Activated naive CD8-positive, alpha-beta T cell treated with anti-CD3 and anti-CD28 coated beads for 36 hours (primary cell): ENCODE measurements around the gene ANHX. TPM values are rescaled to one million over a fixed set of nuclear protein-coding genes. Genes with fewer than 3 reads are reported as not detected.

Source experiments
- DNase-seq: peaks from one replicate; pipeline ENCODE4 v3.0.0; 2021
- H3K27ac Mint-ChIP-seq: one replicate; pipeline ENCODE4 v1.8.0; 2022; ENCODE audit warnings: mild to moderate bottlenecking, moderate library complexity, mixed read lengths
- H3K27me3 Mint-ChIP-seq: one replicate; pipeline ENCODE4 v1.8.0; 2022; ENCODE audit warnings: mild to moderate bottlenecking, mixed read lengths
- H3K36me3 Mint-ChIP-seq: one replicate; pipeline ENCODE4 v1.8.0; 2021; ENCODE audit warnings: mild to moderate bottlenecking, mixed read lengths
- H3K4me1 Mint-ChIP-seq: one replicate; pipeline ENCODE4 v1.8.0; 2021; ENCODE audit warnings: mixed read lengths
- H3K4me3 Mint-ChIP-seq: one replicate; pipeline ENCODE4 v1.8.0; 2022; ENCODE audit warnings: mild to moderate bottlenecking, moderate library complexity, mixed read lengths
- H3K9me3 Mint-ChIP-seq: one replicate; pipeline ENCODE4 v1.8.0; 2022; ENCODE audit warnings: mixed read lengths
- total RNA-seq, 2 experiments: library from RNA; stranded (reverse); gene quantifications; one replicate each; pipeline ENCODE4 v1.2.3, GENCODE V29; 2021

Gene ANHX
- total RNA-seq, 2 experiments from 2014 or later = not detected

- Mint-ChIP-seq H3K36me3 (peaks cover 11% of the 10 kb centered on the region), H3K27ac (no peak overlapping the region), H3K9me3 (peaks cover 33% of the 10 kb centered on the region), H3K4me1 (no peaks in the 10 kb centered on the region), H3K27me3 (no peaks in the 10 kb centered on the region), H3K4me3 (no peak overlapping the region)
- DNase-seq = no peak
These were observed 14.4 kb downstream of the ANHX start for GRCh38 chr12:133221241-133221640.

GRCh38 chr12:133220521-133220920 lies 15.2 kb downstream of the ANHX start:
- no peak for DNase-seq
- H3K9me3 Mint-ChIP-seq = peaks cover 34% of the 10 kb centered on the region
- H3K36me3 Mint-ChIP-seq = peaks cover 11% of the 10 kb centered on the region
- no peaks in the 10 kb centered on the region for H3K27me3 Mint-ChIP-seq
- no peaks in the 10 kb centered on the region for H3K4me1 Mint-ChIP-seq
- no peak overlapping the region for H3K27ac Mint-ChIP-seq
- H3K4me3 Mint-ChIP-seq = no peak overlapping the region

GRCh38 chr12:133217219-133217618 lies 18.5 kb downstream of the ANHX start:
- no peak for DNase-seq
- Mint-ChIP-seq H3K4me3 (no peak overlapping the region), H3K36me3 (peaks cover 19% of the 10 kb centered on the region), H3K9me3 (peaks cover 45% of the 10 kb centered on the region), H3K4me1 (no peaks in the 10 kb centered on the region), H3K27me3 (no peaks in the 10 kb centered on the region), H3K27ac (no peak overlapping the region)

- Mint-ChIP-seq H3K4me1 (no peaks in the 10 kb centered on the region), H3K27me3 (no peaks in the 10 kb centered on the region), H3K27ac (no peak overlapping the region), H3K4me3 (no peak overlapping the region), H3K36me3 (peaks cover 21% of the 10 kb centered on the region), H3K9me3 (peaks cover 49% of the 10 kb centered on the region)
- DNase-seq = no peak
These were observed 20.0 kb downstream of the ANHX start for GRCh38 chr12:133215724-133216123.

- Mint-ChIP-seq H3K27ac (no peak overlapping the region), H3K36me3 (peaks cover 50% of the 10 kb centered on the region), H3K27me3 (peaks cover 5% of the 10 kb centered on the region), H3K4me1 (no peaks in the 10 kb centered on the region), H3K9me3 (peaks cover 56% of the 10 kb centered on the region), H3K4me3 (no peak overlapping the region)
- DNase-seq = no peak
These were observed 29.3 kb downstream of the ANHX start for GRCh38 chr12:133206390-133206789.

- no peak overlapping the region for H3K27ac Mint-ChIP-seq
- peaks cover 5% of the 10 kb centered on the region for H3K27me3 Mint-ChIP-seq
- peaks cover 67% of the 10 kb centered on the region for H3K9me3 Mint-ChIP-seq
- no peak for DNase-seq
- H3K4me1 Mint-ChIP-seq = no peaks in the 10 kb centered on the region
- H3K4me3 Mint-ChIP-seq = no peak overlapping the region
- H3K36me3 Mint-ChIP-seq = peaks cover 71% of the 10 kb centered on the region
These were observed 31.4 kb downstream of the ANHX start for GRCh38 chr12:133204264-133204603.

- Mint-ChIP-seq H3K4me1 (no peaks in the 10 kb centered on the region), H3K27me3 (peaks cover 5% of the 10 kb centered on the region), H3K9me3 (peaks cover 66% of the 10 kb centered on the region), H3K4me3 (peak overlapping the region; percentile 47), H3K27ac (peak overlapping the region; percentile 66), H3K36me3 (peaks cover 74% of the 10 kb centered on the region)
- DNase-seq = no peak
These were observed 32.1 kb downstream of the ANHX start for GRCh38 chr12:133203344-133204263.

- H3K27me3 Mint-ChIP-seq = peaks cover 5% of the 10 kb centered on the region
These were observed 33.0 kb downstream of the ANHX start for GRCh38 chr12:133202493-133203343.

GRCh38 chr12:133201888-133202287 lies 33.8 kb downstream of the ANHX start:
- H3K27ac Mint-ChIP-seq = no peak overlapping the region
- H3K27me3 Mint-ChIP-seq = peaks cover 5% of the 10 kb centered on the region
- H3K4me1 Mint-ChIP-seq = no peaks in the 10 kb centered on the region
- peaks cover 59% of the 10 kb centered on the region for H3K9me3 Mint-ChIP-seq
- H3K4me3 Mint-ChIP-seq = no peak overlapping the region
- H3K36me3 Mint-ChIP-seq = peaks cover 78% of the 10 kb centered on the region
- DNase-seq = no peak

More at GRCh38 chr12:133202493-133203343, 33.0 kb downstream of the ANHX start:
- peak overlapping the region; percentile 47 for H3K4me3 Mint-ChIP-seq
- DNase-seq = no peak
- peaks cover 74% of the 10 kb centered on the region for H3K36me3 Mint-ChIP-seq
- peaks cover 61% of the 10 kb centered on the region for H3K9me3 Mint-ChIP-seq
- peak overlapping the region; percentile 66 for H3K27ac Mint-ChIP-seq
- no peaks in the 10 kb centered on the region for H3K4me1 Mint-ChIP-seq

GRCh38 chr12:133192847-133193246 lies 42.8 kb downstream of the ANHX start:
- no peak for DNase-seq
- peaks cover 61% of the 10 kb centered on the region for H3K9me3 Mint-ChIP-seq
- no peak overlapping the region for H3K4me3 Mint-ChIP-seq
- H3K27ac Mint-ChIP-seq = no peak overlapping the region
- peaks cover 95% of the 10 kb centered on the region for H3K36me3 Mint-ChIP-seq
- H3K4me1 Mint-ChIP-seq = no peaks in the 10 kb centered on the region
- H3K27me3 Mint-ChIP-seq = no peaks in the 10 kb centered on the region

GRCh38 chr12:133190176-133190575 lies 45.5 kb downstream of the ANHX start:
- H3K9me3 Mint-ChIP-seq = peaks cover 78% of the 10 kb centered on the region

GRCh38 chr12:133181238-133181959 lies 54.3 kb downstream of the ANHX start, which contains the start of gene ZNF268:
ZNF268 (plus strand) TSS chr12:133181495; CDS start chr12:133181998, 503 bp downstream.
- peak; percentile 91 for DNase-seq
- Mint-ChIP-seq H3K4me1 (peaks cover 9% of the 10 kb centered on the region), H3K36me3 (peaks cover 68% of the 10 kb centered on the region), H3K9me3 (peaks cover 56% of the 10 kb centered on the region), H3K4me3 (peak within 1 kb of the TSS; percentile 98), H3K27ac (peak within 1 kb of the TSS; percentile 94), H3K27me3 (no peaks in the 10 kb centered on the region)

More at GRCh38 chr12:133190176-133190575, 45.5 kb downstream of the ANHX start:
- no peak overlapping the region for H3K4me3 Mint-ChIP-seq
- no peaks in the 10 kb centered on the region for H3K27me3 Mint-ChIP-seq
- no peaks in the 10 kb centered on the region for H3K4me1 Mint-ChIP-seq
- H3K36me3 Mint-ChIP-seq = peaks cover 100% of the 10 kb centered on the region
- no peak for DNase-seq
- no peak overlapping the region for H3K27ac Mint-ChIP-seq

- H3K27me3 Mint-ChIP-seq = no peaks in the 10 kb centered on the region
- H3K27ac Mint-ChIP-seq = no peak overlapping the region
- DNase-seq = no peak
- H3K36me3 Mint-ChIP-seq = peaks cover 62% of the 10 kb centered on the region
- no peak overlapping the region for H3K4me3 Mint-ChIP-seq
- peaks cover 55% of the 10 kb centered on the region for H3K9me3 Mint-ChIP-seq
- H3K4me1 Mint-ChIP-seq = peaks cover 9% of the 10 kb centered on the region
These were observed 55.0 kb downstream of the ANHX start for GRCh38 chr12:133180669-133181068.

- Mint-ChIP-seq H3K4me1 (no peaks in the 10 kb centered on the region), H3K9me3 (peaks cover 50% of the 10 kb centered on the region), H3K27me3 (no peaks in the 10 kb centered on the region), H3K27ac (no peak overlapping the region), H3K36me3 (peaks cover 22% of the 10 kb centered on the region), H3K4me3 (no peak overlapping the region)
- DNase-seq = no peak
These were observed 60.8 kb downstream of the ANHX start for GRCh38 chr12:133174901-133175300.
